Esophagus muscularis mucosa (tissue), 4 donors: ENCODE results near the gene TBC1D22A. TPM values are rescaled to one million over a fixed set of nuclear protein-coding genes. Genes with fewer than 3 reads are reported as not detected.

Source experiments
- DNase-seq: peaks from one replicate; pipeline ENCODE4 v3.0.0-alpha.2; 2017; ENCODE audit errors: extremely low spot score
- H3K27ac ChIP-seq, 4 donors: fragments of 200-600 bp; sonication (generic); replicated peaks in 1 of 4; 1 replicate in 3 of 4; 2 replicates in 1 of 4; pipeline ENCODE4 v1.5.1; 2016 to 2019; ENCODE audit warnings: mild to moderate bottlenecking in 1 of 4
- H3K27me3 ChIP-seq, 4 donors: fragments of 200-600 bp; sonication (generic); one replicate each; pipeline versions ENCODE4 v1.5.1 to v1.6.0; 2016 to 2019
- H3K36me3 ChIP-seq, 4 donors: fragments of 200-600 bp; sonication (generic); one replicate each; pipeline ENCODE4 v1.5.1; 2016 to 2019
- H3K4me1 ChIP-seq, 4 donors: fragments of 200-600 bp; sonication (generic); one replicate each; pipeline ENCODE4 v1.5.1; 2016 to 2019
- H3K4me3 ChIP-seq, 4 donors: fragments of 200-600 bp; sonication (generic); 1 replicate in 2 of 4; 2 replicates in 2 of 4; pipeline ENCODE4 v1.5.1; 2016 to 2019; ENCODE audit warnings: mild to moderate bottlenecking in 4 of 4, moderate library complexity in 1 of 4
- H3K9me3 ChIP-seq, 4 donors: fragments of 200-600 bp; sonication (generic); 1 replicate in 3 of 4; 2 replicates in 1 of 4; pipeline ENCODE4 v1.5.1; 2016 to 2019
- EP300 ChIP-seq: sonication (generic); formaldehyde crosslinking; IDR thresholded peaks from one replicate; pipeline ENCODE4 v1.6.1; 2017; ENCODE audit warnings: antibody characterized with exemption
- POLR2A ChIP-seq: fragments of 450-650 bp; IDR thresholded peaks from one replicate; pipeline ENCODE4 v1.6.1; 2017; ENCODE audit warnings: antibody characterized with exemption, moderate library complexity, mild to moderate bottlenecking, low read depth
- POLR2AphosphoS5 ChIP-seq, 2 donors: sonication (generic); formaldehyde crosslinking; IDR thresholded peaks; one replicate each; pipeline ENCODE4 v1.6.1; 2017; ENCODE audit warnings: antibody characterized with exemption in 2 of 2
- WGBS: methylation state at CpG from one replicate; pipeline ENCODE4 v1.1.5; 2018; 5-methylcytosine and 5-hydroxymethylcytosine counted together
- intact Hi-C: fragments of 100-400 bp; cut with DNase I; formaldehyde crosslinking; loops from one replicate; pipeline ENCODE4 v1.15.1; 2023
- total RNA-seq, 4 donors: library from RNA; depleted of rRNA; stranded (reverse); fragments of >200 nt; gene quantifications; one replicate each; pipeline versions ENCODE4 v1.1.0 to v1.2.1, GENCODE V29; 2016
- TF ChIP-seq, protein P1 (sequence below), 3 experiments: fragments of 200-600 bp in 2 of 3; fragments of 450-650 bp in 1 of 3; sonication (generic) in 2 of 3; IDR thresholded peaks; one replicate each; pipeline ENCODE4 v1.5.1; 2017 to 2019; ENCODE audit warnings: antibody characterized with exemption in 3 of 3, mild to moderate bottlenecking in 2 of 3, moderate library complexity in 1 of 3

The TBC1D22A gene
- total RNA-seq, 4 donors from 2014 or later = 15.2 to 20.7 (median 18.8) TPM

- H3K36me3 ChIP-seq = peaks cover 0 to 40% (median 28%) of the 10 kb centered on the region in 4 donors
- H3K4me1 ChIP-seq = no peaks in the 10 kb centered on the region
- no peak for DNase-seq
- intact Hi-C loops = no loop called here
- H3K27me3 ChIP-seq = no peaks in the 10 kb centered on the region
- H3K27ac ChIP-seq = no peak overlapping the region
- no peak overlapping the region for H3K4me3 ChIP-seq
- no peak for TF ChIP-seq POLR2A
- no peak for TF ChIP-seq POLR2AphosphoS5 (IDR thresholded peaks at IDR 0.05)
- TF ChIP-seq, protein P1, sequence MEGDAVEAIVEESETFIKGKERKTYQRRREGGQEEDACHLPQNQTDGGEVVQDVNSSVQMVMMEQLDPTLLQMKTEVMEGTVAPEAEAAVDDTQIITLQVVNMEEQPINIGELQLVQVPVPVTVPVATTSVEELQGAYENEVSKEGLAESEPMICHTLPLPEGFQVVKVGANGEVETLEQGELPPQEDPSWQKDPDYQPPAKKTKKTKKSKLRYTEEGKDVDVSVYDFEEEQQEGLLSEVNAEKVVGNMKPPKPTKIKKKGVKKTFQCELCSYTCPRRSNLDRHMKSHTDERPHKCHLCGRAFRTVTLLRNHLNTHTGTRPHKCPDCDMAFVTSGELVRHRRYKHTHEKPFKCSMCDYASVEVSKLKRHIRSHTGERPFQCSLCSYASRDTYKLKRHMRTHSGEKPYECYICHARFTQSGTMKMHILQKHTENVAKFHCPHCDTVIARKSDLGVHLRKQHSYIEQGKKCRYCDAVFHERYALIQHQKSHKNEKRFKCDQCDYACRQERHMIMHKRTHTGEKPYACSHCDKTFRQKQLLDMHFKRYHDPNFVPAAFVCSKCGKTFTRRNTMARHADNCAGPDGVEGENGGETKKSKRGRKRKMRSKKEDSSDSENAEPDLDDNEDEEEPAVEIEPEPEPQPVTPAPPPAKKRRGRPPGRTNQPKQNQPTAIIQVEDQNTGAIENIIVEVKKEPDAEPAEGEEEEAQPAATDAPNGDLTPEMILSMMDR (IDR thresholded peaks at IDR 0.05) = no peak
- TF ChIP-seq EP300 = no peak
- 95% methylated on average over 15 of the region's 15 CpGs for WGBS
- no peaks in the 10 kb centered on the region for H3K9me3 ChIP-seq
These were observed 298.3 kb downstream of the TBC1D22A start for GRCh38 chr22:47060718-47061117.

- intact Hi-C loops = no loop called here
- no peak overlapping the region for H3K27ac ChIP-seq
- H3K27me3 ChIP-seq = no peaks in the 10 kb centered on the region
- H3K36me3 ChIP-seq = peaks cover 0 to 40% (median 28%) of the 10 kb centered on the region in 4 donors
- no peaks in the 10 kb centered on the region for H3K4me1 ChIP-seq
- TF ChIP-seq, protein P1 (IDR thresholded peaks at IDR 0.05) = no peak
- TF ChIP-seq EP300 = no peak
- TF ChIP-seq POLR2A = no peak
- no peak for TF ChIP-seq POLR2AphosphoS5 (IDR thresholded peaks at IDR 0.05)
- DNase-seq = no peak
- 93% methylated on average over 14 of the region's 14 CpGs for WGBS
- H3K9me3 ChIP-seq = no peaks in the 10 kb centered on the region
- H3K4me3 ChIP-seq = no peak overlapping the region
These were observed 298.8 kb downstream of the TBC1D22A start for GRCh38 chr22:47061226-47061625.

DNA sequence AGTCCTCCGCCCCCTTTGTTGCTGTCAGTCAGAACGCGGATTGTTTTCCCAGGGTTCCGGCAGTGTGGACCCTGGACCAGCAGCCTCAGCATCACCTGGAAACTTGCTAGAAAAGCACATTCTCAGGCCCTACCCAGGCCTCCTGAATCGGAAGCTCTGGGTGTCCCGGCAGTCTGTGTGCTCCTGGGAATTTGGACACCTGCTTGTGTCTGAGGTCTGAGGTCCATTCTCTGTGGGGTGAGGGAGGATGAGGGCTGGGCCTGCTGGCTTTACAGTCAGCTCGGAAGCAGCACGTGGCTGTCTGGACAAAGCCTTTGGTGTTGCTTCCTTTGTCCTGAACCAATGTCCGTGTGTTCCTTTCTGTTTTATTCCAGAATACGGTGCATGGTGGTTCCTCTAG, 299.7 kb downstream of the TBC1D22A start:
- H3K27me3 ChIP-seq = no peaks in the 10 kb centered on the region
- H3K27ac ChIP-seq = no peak overlapping the region
- no peaks in the 10 kb centered on the region for H3K9me3 ChIP-seq
- intact Hi-C loops = no loop called here
- WGBS = 94% methylated on average over 10 of the region's 10 CpGs
- DNase-seq = no peak
- no peaks in the 10 kb centered on the region for H3K4me1 ChIP-seq
- no peak overlapping the region for H3K4me3 ChIP-seq
- TF ChIP-seq POLR2A (no peak), EP300 (no peak), POLR2AphosphoS5 (IDR thresholded peaks at IDR 0.05) (no peak)
- TF ChIP-seq, protein P1 (IDR thresholded peaks at IDR 0.05) = no peak
- H3K36me3 ChIP-seq = peaks cover 0 to 36% (median 27%) of the 10 kb centered on the region in 4 donors

DNA sequence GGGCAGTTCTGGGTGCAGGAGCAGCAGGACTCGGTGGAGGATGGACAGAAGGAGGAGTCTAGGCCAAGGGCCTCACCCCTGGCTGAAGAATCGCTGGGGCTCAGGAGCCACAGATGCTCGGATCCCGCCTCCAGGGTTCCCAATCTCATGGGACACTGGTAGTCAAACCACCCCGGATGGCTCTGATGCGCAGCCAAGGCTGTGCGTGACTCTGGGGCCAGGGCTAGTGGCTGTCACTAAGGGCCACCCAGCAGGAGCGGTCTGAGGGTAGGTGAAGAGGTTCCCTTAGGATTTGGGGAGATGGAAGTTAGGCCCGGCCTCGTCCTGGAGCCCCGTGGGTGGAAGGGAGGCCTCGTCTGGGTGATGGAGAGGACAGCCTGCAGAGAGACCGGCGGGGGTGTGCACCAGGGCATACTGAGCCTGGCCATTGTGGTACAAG, 300.6 kb downstream of the TBC1D22A start:
- H3K36me3 ChIP-seq = peaks cover 0 to 40% (median 26%) of the 10 kb centered on the region in 4 donors
- intact Hi-C loops = no loop called here
- no peaks in the 10 kb centered on the region for H3K9me3 ChIP-seq
- TF ChIP-seq EP300 (no peak), POLR2AphosphoS5 (IDR thresholded peaks at IDR 0.05) (no peak), POLR2A (no peak)
- TF ChIP-seq, protein P1 (IDR thresholded peaks at IDR 0.05) = no peak
- H3K27me3 ChIP-seq = no peaks in the 10 kb centered on the region
- H3K27ac ChIP-seq = no peak overlapping the region
- no peaks in the 10 kb centered on the region for H3K4me1 ChIP-seq
- no peak for DNase-seq
- 81% methylated on average over 5 of the region's 14 CpGs for WGBS
- no peak overlapping the region for H3K4me3 ChIP-seq

DNA sequence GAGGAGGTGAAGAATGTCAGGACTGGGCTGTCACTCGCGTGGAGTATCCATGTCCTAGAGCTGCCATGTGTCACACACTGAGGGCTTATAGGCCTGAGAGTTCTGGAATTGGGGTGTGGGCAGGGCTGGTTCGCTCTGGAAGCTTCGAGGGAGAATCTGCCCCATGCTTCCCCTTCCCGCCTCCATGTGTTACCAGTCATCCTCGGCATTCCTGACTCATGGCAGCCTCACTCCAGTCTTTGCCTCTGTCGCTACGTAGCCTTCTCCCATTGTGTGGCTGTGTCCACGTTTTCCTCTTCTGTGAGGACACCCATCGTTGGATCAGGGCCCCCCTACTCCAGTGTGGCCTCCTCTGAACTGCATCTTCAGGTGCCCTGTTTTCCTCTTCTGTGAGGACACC, 301.2 kb downstream of the TBC1D22A start:
- Histone ChIP-seq H3K36me3 (peaks cover 0 to 40% (median 26%) of the 10 kb centered on the region in 4 donors), H3K4me3 (no peak overlapping the region), H3K27me3 (no peaks in the 10 kb centered on the region), H3K9me3 (no peaks in the 10 kb centered on the region), H3K27ac (no peak overlapping the region), H3K4me1 (no peaks in the 10 kb centered on the region)
- WGBS = 98% methylated on average over 8 of the region's 10 CpGs
- no peak for DNase-seq
- intact Hi-C loops = no loop called here
- TF ChIP-seq EP300 = no peak
- TF ChIP-seq POLR2AphosphoS5 (IDR thresholded peaks at IDR 0.05) = no peak
- TF ChIP-seq, protein P1 (IDR thresholded peaks at IDR 0.05) = no peak
- TF ChIP-seq POLR2A = no peak
